Thoracic aorta (tissue), 2 donors: ENCODE data around the gene AOPEP. TPM values are rescaled to one million over a fixed set of nuclear protein-coding genes. Genes with fewer than 3 reads are reported as not detected.

Experiments
- ATAC-seq: fragments of 150-250 bp; one replicate; pipeline ENCODE4 v1.8.0; 2017; ENCODE audit warnings: low read depth; ENCODE audit not compliant: insufficient number of reproducible peaks, low FRiP score
- DNase-seq: peaks from one replicate; pipeline ENCODE4 v3.0.0-alpha.2; 2020; ENCODE audit warnings: low spot score
- H3K27ac ChIP-seq, 2 donors: fragments of 200-600 bp; sonication (generic); 1 replicate in 1 of 2; 2 replicates in 1 of 2; pipeline ENCODE4 v1.5.1; 2016; ENCODE audit warnings: mild to moderate bottlenecking in 2 of 2, moderate library complexity in 2 of 2
- H3K27me3 ChIP-seq: fragments of 200-600 bp; sonication (generic); replicated peaks from 2 replicates; pipeline ENCODE4 v1.6.0; 2016; ENCODE audit warnings: mild to moderate bottlenecking; ENCODE audit not compliant: insufficient read depth
- H3K36me3 ChIP-seq: fragments of 200-600 bp; sonication (generic); one replicate; pipeline ENCODE4 v1.5.1; 2016
- H3K4me1 ChIP-seq, 2 donors: fragments of 200-600 bp; sonication (generic); 1 replicate in 1 of 2; 2 replicates in 1 of 2; pipeline versions ENCODE4 v1.5.1 to v1.6.0; 2016; ENCODE audit warnings: low read depth in 2 of 2, mild to moderate bottlenecking in 1 of 2; ENCODE audit not compliant: control insufficient read depth in 1 of 2
- H3K4me3 ChIP-seq: fragments of 200-600 bp; sonication (generic); 2 replicates; pipeline ENCODE4 v1.5.1; 2016; ENCODE audit warnings: mild to moderate bottlenecking
- H3K9me3 ChIP-seq: fragments of 200-600 bp; sonication (generic); 2 replicates; pipeline ENCODE4 v1.5.1; 2016
- total RNA-seq, 2 donors: library from RNA; depleted of rRNA; stranded (reverse); fragments of >200 nt; gene quantifications; one replicate each; pipeline versions ENCODE4 v1.1.0 to v1.2.3, GENCODE V29; 2016
- TF ChIP-seq, protein P1 (sequence below): fragments of 200-600 bp; sonication (generic); IDR thresholded peaks from one replicate; pipeline ENCODE4 v1.5.1; 2019; ENCODE audit warnings: antibody characterized with exemption

The AOPEP gene
- total RNA-seq, 2 donors from 2014 or later: 494 to 668 TPM

DNA sequence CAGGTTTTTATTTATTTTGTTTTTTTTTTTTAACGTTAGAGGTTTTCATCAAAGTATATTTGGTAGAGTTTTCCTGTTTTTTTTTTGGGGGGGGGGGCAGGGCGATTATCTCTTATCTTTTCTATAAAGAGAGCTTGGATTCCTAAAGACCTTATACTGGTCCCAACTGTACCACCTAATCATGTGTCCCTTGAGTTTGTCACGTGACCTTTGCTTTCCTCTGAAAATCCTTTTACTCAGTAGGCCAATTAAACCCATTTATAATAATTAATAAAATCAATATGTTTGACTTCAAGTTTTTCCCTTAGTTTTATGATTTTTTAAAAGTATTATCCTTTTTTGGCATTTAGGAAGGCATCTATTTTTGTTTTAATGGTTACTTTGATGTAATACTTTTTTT, 286.4 kb downstream of the AOPEP start:
- peak overlapping the region; percentile 97 to 98 for H3K27ac ChIP-seq
- TF ChIP-seq, protein P1, sequence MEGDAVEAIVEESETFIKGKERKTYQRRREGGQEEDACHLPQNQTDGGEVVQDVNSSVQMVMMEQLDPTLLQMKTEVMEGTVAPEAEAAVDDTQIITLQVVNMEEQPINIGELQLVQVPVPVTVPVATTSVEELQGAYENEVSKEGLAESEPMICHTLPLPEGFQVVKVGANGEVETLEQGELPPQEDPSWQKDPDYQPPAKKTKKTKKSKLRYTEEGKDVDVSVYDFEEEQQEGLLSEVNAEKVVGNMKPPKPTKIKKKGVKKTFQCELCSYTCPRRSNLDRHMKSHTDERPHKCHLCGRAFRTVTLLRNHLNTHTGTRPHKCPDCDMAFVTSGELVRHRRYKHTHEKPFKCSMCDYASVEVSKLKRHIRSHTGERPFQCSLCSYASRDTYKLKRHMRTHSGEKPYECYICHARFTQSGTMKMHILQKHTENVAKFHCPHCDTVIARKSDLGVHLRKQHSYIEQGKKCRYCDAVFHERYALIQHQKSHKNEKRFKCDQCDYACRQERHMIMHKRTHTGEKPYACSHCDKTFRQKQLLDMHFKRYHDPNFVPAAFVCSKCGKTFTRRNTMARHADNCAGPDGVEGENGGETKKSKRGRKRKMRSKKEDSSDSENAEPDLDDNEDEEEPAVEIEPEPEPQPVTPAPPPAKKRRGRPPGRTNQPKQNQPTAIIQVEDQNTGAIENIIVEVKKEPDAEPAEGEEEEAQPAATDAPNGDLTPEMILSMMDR: no peak
- no peaks in the 10 kb centered on the region for H3K9me3 ChIP-seq
- no peaks in the 10 kb centered on the region for H3K27me3 ChIP-seq
- peak overlapping the region; percentile 48 for H3K4me3 ChIP-seq
- peaks cover 21% of the 10 kb centered on the region for H3K36me3 ChIP-seq
- ATAC-seq: no peak
- peaks cover 43 to 76% of the 10 kb centered on the region in 2 donors for H3K4me1 ChIP-seq
- DNase-seq: no peak

DNA sequence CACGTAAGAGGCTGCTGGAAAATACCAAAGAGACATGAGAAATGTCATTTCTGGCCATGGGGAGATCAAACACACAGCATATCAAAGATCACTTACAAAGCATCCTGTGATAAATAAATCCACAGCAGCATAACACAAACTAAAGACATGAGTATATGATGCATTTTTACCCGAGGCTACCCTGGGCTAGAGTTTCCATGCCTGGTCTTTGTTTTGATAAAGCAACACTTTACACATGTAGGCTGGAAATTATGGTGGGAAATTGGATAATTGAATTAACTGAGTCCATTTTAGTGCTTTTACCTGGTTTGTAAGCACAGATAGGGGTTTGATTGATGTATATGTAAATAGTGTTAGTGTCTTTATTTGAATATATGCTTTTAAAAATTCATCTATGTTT, 288.4 kb downstream of the AOPEP start:
- Histone ChIP-seq H3K9me3 (no peaks in the 10 kb centered on the region), H3K4me1 (peaks cover 48 to 95% of the 10 kb centered on the region in 2 donors)
- TF ChIP-seq, protein P1: no peak

DNA sequence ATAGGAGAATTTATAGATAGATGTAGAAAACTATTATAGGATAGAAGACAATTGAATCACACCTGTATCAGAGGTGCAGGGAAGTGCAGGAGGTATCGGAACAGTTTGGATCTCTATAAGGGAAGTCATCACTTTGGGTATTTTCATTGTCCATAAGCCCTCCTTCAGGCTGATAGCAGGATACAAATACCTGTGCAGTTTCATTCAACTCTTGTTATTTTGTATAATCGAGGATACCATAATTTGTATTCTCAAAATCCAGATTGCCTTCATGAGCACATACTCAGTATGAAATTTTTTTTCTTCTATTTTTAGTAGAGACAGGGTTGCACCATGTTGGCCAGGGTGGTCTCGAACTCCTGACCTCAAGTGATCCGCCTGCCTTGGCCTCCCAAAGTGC, 289.1 kb downstream of the AOPEP start:
- H3K27ac ChIP-seq: peak overlapping the region in 1 of 2 donors; percentile 97
- H3K4me1 ChIP-seq: peaks cover 52 to 97% of the 10 kb centered on the region in 2 donors
- DNase-seq: no peak
- no peaks in the 10 kb centered on the region for H3K9me3 ChIP-seq
- no peaks in the 10 kb centered on the region for H3K27me3 ChIP-seq
- TF ChIP-seq, protein P1: no peak
- no peak for ATAC-seq
- H3K4me3 ChIP-seq: no peak overlapping the region
- peaks cover 21% of the 10 kb centered on the region for H3K36me3 ChIP-seq

More for the DNA sequence above, 288.4 kb downstream of the AOPEP start:
- Histone ChIP-seq H3K36me3 (peaks cover 17% of the 10 kb centered on the region), H3K27me3 (no peaks in the 10 kb centered on the region), H3K27ac (peak overlapping the region; percentile 4 to 97), H3K4me3 (peak overlapping the region; percentile 32)
- ATAC-seq (no peak), DNase-seq (no peak)

DNA sequence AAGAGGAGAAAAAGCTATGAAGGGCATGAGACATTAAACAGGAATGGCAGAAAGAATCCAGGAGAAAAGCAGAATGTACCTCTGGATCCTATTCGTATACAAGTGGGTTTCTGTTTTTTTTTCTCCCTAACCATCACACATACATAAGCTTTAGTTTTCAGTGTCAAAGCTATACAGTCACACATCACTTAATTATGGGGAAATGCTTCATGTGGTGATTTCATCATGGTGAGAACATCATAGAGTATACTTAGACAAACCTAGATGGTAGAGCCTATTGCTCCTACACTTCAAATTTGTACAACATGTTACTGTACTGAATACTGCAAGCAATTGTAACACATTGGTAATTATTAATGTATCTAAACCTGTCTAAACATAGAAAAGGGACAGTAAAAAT, 290.6 kb downstream of the AOPEP start:
- Histone ChIP-seq H3K4me3 (no peak overlapping the region), H3K4me1 (peaks cover 61 to 97% of the 10 kb centered on the region in 2 donors), H3K27ac (peak overlapping the region; percentile 61 to 97), H3K9me3 (no peaks in the 10 kb centered on the region), H3K36me3 (peaks cover 31% of the 10 kb centered on the region), H3K27me3 (no peaks in the 10 kb centered on the region)
- no peak for DNase-seq
- TF ChIP-seq, protein P1: no peak
- ATAC-seq: no peak

DNA sequence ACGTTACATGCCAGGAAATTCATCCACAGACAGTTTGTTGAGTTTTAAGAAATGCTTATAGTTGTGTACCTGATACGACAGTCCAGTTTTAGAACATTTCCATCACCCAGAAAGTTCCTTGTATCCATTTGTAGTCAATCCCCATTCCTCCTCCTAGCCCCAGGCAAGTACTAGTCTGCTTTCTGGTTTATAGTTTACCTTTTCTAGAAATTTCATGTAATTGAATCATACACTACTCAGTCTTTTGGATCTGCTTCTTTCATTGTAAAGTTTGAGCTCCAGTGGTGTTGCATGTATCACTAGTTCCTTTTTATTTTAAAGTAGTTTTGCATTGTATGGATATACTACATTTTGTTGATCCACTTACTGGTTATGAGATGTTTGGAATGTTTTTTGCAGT, 291.2 kb downstream of the AOPEP start:
- Histone ChIP-seq H3K27me3 (no peaks in the 10 kb centered on the region), H3K27ac (peak overlapping the region; percentile 67 to 97), H3K4me1 (peaks cover 59 to 97% of the 10 kb centered on the region in 2 donors), H3K9me3 (no peaks in the 10 kb centered on the region), H3K4me3 (peak overlapping the region; percentile 11), H3K36me3 (peaks cover 37% of the 10 kb centered on the region)
- DNase-seq (no peak), ATAC-seq (no peak)
- TF ChIP-seq, protein P1: no peak
